DND-41 (cell line): ENCODE data around the gene CXCR2.

Source experiments
- CTCF ChIP-seq: IDR thresholded peaks from 2 replicates; pipeline ENCODE4 v1.5.1; 2012; ENCODE audit warnings: borderline replicate concordance, low read length, moderate library complexity, mild to moderate bottlenecking; ENCODE audit not compliant: poor library complexity, severe bottlenecking; ENCODE audit errors: extremely low read depth
- EZH2 ChIP-seq: IDR thresholded peaks from 3 replicates; pipeline ENCODE4 v1.6.1; 2012; ENCODE audit warnings: borderline replicate concordance, low read depth, mild to moderate bottlenecking, moderate library complexity, low read length, inconsistent platforms; ENCODE audit not compliant: severe bottlenecking

- TF ChIP-seq CTCF: no peak
- TF ChIP-seq EZH2: no peak
Observed at GRCh38 chr2:218149848-218150440, 24.1 kb downstream of the CXCR2 start.
